PC-3 (cell line): ENCODE measurements around the gene NCAPH2. TPM values are rescaled to one million over a fixed set of nuclear protein-coding genes. Genes with fewer than 3 reads are reported as not detected.

Source experiments
- ATAC-seq: fragments of 200-7000 bp; cut with Tn5 transposase; 2 replicates; pipeline ENCODE4 v1.9.1; 2020; ENCODE audit warnings: mild to moderate bottlenecking, moderate library complexity
- BruUV-seq: library from RNA; stranded (reverse); fragments of 400-500 nt; replicated peaks from 2 replicates; lab custom pipeline; 2021; lab: Mats Ljungman, UMichigan
- CTCF ChIA-PET: fragments of 300-600 bp; sonication (Branson Sonifier 250); formaldehyde crosslinking; loops from one replicate; lab custom pipeline; 2022; ENCODE audit warnings: antibody characterized with exemption; lab: Charles Lee
- POLR2A ChIA-PET: fragments of 300-600 bp; sonication (Branson Sonifier 250); formaldehyde crosslinking; loops from one replicate; lab custom pipeline; 2022; ENCODE audit warnings: antibody characterized with exemption; ENCODE audit not compliant: unreplicated experiment; lab: Charles Lee
- DNase-seq: peaks from one replicate; pipeline ENCODE4 v3.0.0-alpha.2; 2015
- H2AFZ ChIP-seq: fragments of 300-600 bp; sonication (generic); 2 replicates; pipeline ENCODE4 v1.6.0; 2016; ENCODE audit warnings: antibody characterized with exemption, low read length
- H3F3A ChIP-seq: fragments of 300-600 bp; sonication (generic); one replicate; pipeline ENCODE4 v1.6.0; 2017; ENCODE audit warnings: antibody characterized with exemption, low read length, control low read depth, mild to moderate bottlenecking; ENCODE audit not compliant: unreplicated experiment
- H3K27ac ChIP-seq: fragments of 300-600 bp; sonication (generic); 2 replicates; pipeline ENCODE4 v1.5.1; 2016; ENCODE audit warnings: mild to moderate bottlenecking, low read length
- H3K27me3 ChIP-seq: fragments of 300-600 bp; sonication (generic); 2 replicates; pipeline ENCODE4 v1.6.1; 2016; ENCODE audit warnings: low read length, mixed read lengths
- H3K36me3 ChIP-seq: fragments of 300-600 bp; sonication (generic); 2 replicates; pipeline ENCODE4 v1.6.1; 2016; ENCODE audit warnings: low read depth, mixed run types, low read length, mixed read lengths
- H3K4me1 ChIP-seq: fragments of 300-600 bp; sonication (generic); 2 replicates; pipeline ENCODE4 v1.5.1; 2016; ENCODE audit warnings: low read length; ENCODE audit not compliant: insufficient read depth
- H3K4me2 ChIP-seq: fragments of 300-600 bp; sonication (generic); 2 replicates; pipeline ENCODE4 v1.6.0; 2016; ENCODE audit warnings: low read length
- H3K4me3 ChIP-seq: fragments of 300-600 bp; sonication (generic); 2 replicates; pipeline ENCODE4 v1.5.1; 2016; ENCODE audit warnings: mild to moderate bottlenecking, low read length, mixed read lengths
- H3K79me2 ChIP-seq: fragments of 300-600 bp; sonication (generic); 2 replicates; pipeline ENCODE4 v1.6.1; 2017; ENCODE audit warnings: low read length, mixed read lengths
- H3K9ac ChIP-seq: fragments of 300-600 bp; sonication (generic); 2 replicates; pipeline ENCODE4 v1.6.0; 2016; ENCODE audit warnings: mild to moderate bottlenecking, low read length
- H3K9me2 ChIP-seq: fragments of 300-600 bp; sonication (generic); replicated peaks from 2 replicates; pipeline ENCODE4 v1.6.1; 2016; ENCODE audit warnings: mixed run types, low read length, mixed read lengths
- H3K9me3 ChIP-seq: fragments of 300-600 bp; sonication (generic); 2 replicates; pipeline ENCODE4 v1.6.1; 2016; ENCODE audit warnings: low read length, mixed read lengths
- H4K20me1 ChIP-seq: fragments of 300-600 bp; sonication (generic); 2 replicates; pipeline ENCODE4 v1.6.1; 2016; ENCODE audit warnings: low read length, mixed read lengths
- CTCF ChIP-seq: fragments of 300-600 bp; sonication (generic); conservative IDR thresholded peaks from 2 replicates; pipeline ENCODE4 v1.5.1; 2017; ENCODE audit warnings: antibody characterized with exemption, low read depth, mild to moderate bottlenecking, low read length
- EZH2 ChIP-seq: fragments of 300-600 bp; sonication (generic); IDR thresholded peaks from one replicate; pipeline ENCODE4 v1.6.1; 2017; ENCODE audit warnings: antibody characterized with exemption, mild to moderate bottlenecking, low read length; ENCODE audit not compliant: unreplicated experiment
- EZH2phosphoT487 ChIP-seq: fragments of 300-600 bp; sonication (generic); IDR thresholded peaks from 2 replicates; pipeline ENCODE4 v1.6.1; 2018; ENCODE audit warnings: mild to moderate bottlenecking, antibody characterized with exemption, low read length, borderline replicate concordance
- intact Hi-C: fragments of 100-400 bp; cut with micrococcal nuclease; formaldehyde crosslinking; loops from 2 replicates; pipeline ENCODE4 v1.9.0; 2023
- total RNA-seq: library from RNA; depleted of rRNA; stranded (reverse); fragments of >200 nt; gene quantifications from 2 replicates; pipeline ENCODE4 v1.2.3, GENCODE V29; 2014

NCAPH2 gene
- total RNA-seq, 1 experiment from 2014 or later, result 75.4 TPM

DNA sequence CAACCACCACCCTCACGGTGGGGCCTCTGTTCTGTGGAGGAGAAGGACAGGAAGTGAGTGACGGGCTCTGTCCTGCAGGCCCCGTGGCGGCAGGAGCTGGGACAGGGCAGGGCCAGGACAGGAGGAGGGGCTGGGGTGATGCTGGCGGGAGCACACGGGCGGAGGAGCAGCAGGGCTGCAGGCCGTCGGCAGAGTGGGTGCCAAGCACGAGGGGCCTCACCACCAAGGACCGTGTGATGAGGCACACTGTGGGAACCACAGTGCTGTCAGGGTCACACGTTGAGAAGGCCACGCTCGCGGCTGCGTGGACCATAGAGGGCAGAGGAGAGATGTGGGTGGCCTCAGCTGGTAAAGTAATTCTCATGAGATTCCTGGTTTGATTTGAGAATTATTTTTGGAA, 8.9 kb downstream of the NCAPH2 start:
- no peak for TF ChIP-seq CTCF
- TF ChIP-seq EZH2phosphoT487, result no peak
- H3K9me3 ChIP-seq, result no peaks in the 10 kb centered on the region
- ATAC-seq (no peak), DNase-seq (no peak)
- no peak overlapping the region for H3K4me3 ChIP-seq
- ChIA-PET CTCF (no interaction called here), POLR2A (no interaction called here)
- no peaks in the 10 kb centered on the region; the same call in 1 of the 2 replicates for H3K36me3 ChIP-seq
- H4K20me1 ChIP-seq, result no peaks in the 10 kb centered on the region
- H3K27me3 ChIP-seq, result no peaks in the 10 kb centered on the region
- no peak overlapping the region for H2AFZ ChIP-seq
- H3K79me2 ChIP-seq, result peaks cover 35% of the 10 kb centered on the region
- no peaks in the 10 kb centered on the region for H3K9me2 ChIP-seq
- BruUV-seq, result no TSS peak
- intact Hi-C loops, result no loop called here
- no peaks in the 10 kb centered on the region for H3K4me1 ChIP-seq
- no peak overlapping the region for H3K9ac ChIP-seq
- no peak overlapping the region for H3K4me2 ChIP-seq
- no peaks in the 10 kb centered on the region for H3F3A ChIP-seq
- H3K27ac ChIP-seq, result no peak overlapping the region

- DNase-seq (no peak), ATAC-seq (no peak)
- no peak overlapping the region for H3K4me2 ChIP-seq
- peaks cover 27% of the 10 kb centered on the region for H3K79me2 ChIP-seq
- ChIA-PET POLR2A (no interaction called here), CTCF (no interaction called here)
- H3K4me1 ChIP-seq, result no peaks in the 10 kb centered on the region
- H3K9me2 ChIP-seq, result no peaks in the 10 kb centered on the region
- no peak overlapping the region for H3K27ac ChIP-seq
- H3K9me3 ChIP-seq, result no peaks in the 10 kb centered on the region
- H3K9ac ChIP-seq, result no peak overlapping the region
- no peaks in the 10 kb centered on the region for H3K27me3 ChIP-seq
- H3K36me3 ChIP-seq, result no peaks in the 10 kb centered on the region; the same call in 1 of the 2 replicates
- no peak overlapping the region for H3K4me3 ChIP-seq
- H2AFZ ChIP-seq, result no peak overlapping the region
- intact Hi-C loops, result no loop called here
- TF ChIP-seq EZH2 (no peak), CTCF (no peak), EZH2phosphoT487 (no peak)
- no peaks in the 10 kb centered on the region for H3F3A ChIP-seq
- no TSS peak for BruUV-seq
- H4K20me1 ChIP-seq, result no peaks in the 10 kb centered on the region
Observed at GRCh38 chr22:50517495-50518260, 9.7 kb downstream of the NCAPH2 start.

- H3K9me2 ChIP-seq, result no peaks in the 10 kb centered on the region
- intact Hi-C loops, result no loop called here
- no peak overlapping the region for H3K4me2 ChIP-seq
- no peak overlapping the region for H3K4me3 ChIP-seq
- no peaks in the 10 kb centered on the region for H3K27me3 ChIP-seq
- H4K20me1 ChIP-seq, result no peaks in the 10 kb centered on the region; the same call in 1 of the 2 replicates
- H3K9ac ChIP-seq, result no peak overlapping the region
- DNase-seq, result no peak
- H3F3A ChIP-seq, result no peaks in the 10 kb centered on the region
- H3K36me3 ChIP-seq, result no peaks in the 10 kb centered on the region; the same call in 1 of the 2 replicates
- ChIA-PET CTCF (no interaction called here), POLR2A (no interaction called here)
- H2AFZ ChIP-seq, result no peak overlapping the region
- no peak for ATAC-seq
- BruUV-seq, result no TSS peak
- TF ChIP-seq EZH2phosphoT487, result no peak
- TF ChIP-seq CTCF, result no peak
- TF ChIP-seq EZH2, result no peak
- H3K4me1 ChIP-seq, result peaks cover under 1% of the 10 kb centered on the region; the same call in 1 of the 2 replicates
- H3K9me3 ChIP-seq, result no peaks in the 10 kb centered on the region
- H3K27ac ChIP-seq, result no peak overlapping the region
- H3K79me2 ChIP-seq, result peaks cover 23% of the 10 kb centered on the region
Observed at GRCh38 chr22:50518606-50519005, 10.6 kb downstream of the NCAPH2 start.
